H7 (cell line): ENCODE results near the gene HAX1. TPM values are rescaled to one million over a fixed set of nuclear protein-coding genes. Genes with fewer than 3 reads are reported as not detected.
"Not testable (repeated sequence)": the region's sequence is repeated elsewhere in the genome, so short reads cannot be mapped to it uniquely, and the experiment has no call there.

Experiments used
- DNase-seq: peaks from one replicate; pipeline ENCODE4 v3.0.0; 2012
- H3K27me3 ChIP-seq: 2 replicates; pipeline ENCODE4 v1.6.0; 2011; ENCODE audit warnings: mild to moderate bottlenecking, low read length; ENCODE audit not compliant: control insufficient read depth, insufficient read depth
- H3K36me3 ChIP-seq: replicated peaks from 2 replicates; pipeline ENCODE4 v1.5.1; 2011; ENCODE audit warnings: low read length; ENCODE audit not compliant: control insufficient read depth, insufficient read depth
- H3K4me3 ChIP-seq: 2 replicates; pipeline ENCODE4 v1.5.1; 2011; ENCODE audit warnings: low read depth, mild to moderate bottlenecking, control low read depth, low read length, moderate library complexity; ENCODE audit not compliant: insufficient read depth
- total RNA-seq: library from RNA; depleted of rRNA; stranded (reverse); fragments of >200 nt; shearing (Covaris generic); gene quantifications from 2 replicates; pipeline ENCODE4 v1.2.3, GENCODE V29; 2014

HAX1 gene
- total RNA-seq, 1 experiment from 2014 or later = 188 TPM

GRCh38 chr1:154260127-154260526 is 12.3 kb upstream of the HAX1 start:
- Histone ChIP-seq H3K27me3 (no peaks in the 10 kb centered on the region), H3K36me3 (peaks cover 77% of the 10 kb centered on the region), H3K4me3 (no peak overlapping the region)
- DNase-seq = no peak

GRCh38 chr1:154263465-154264332 is 8.7 kb upstream of the HAX1 start:
- no peaks in the 10 kb centered on the region for H3K27me3 ChIP-seq
- DNase-seq = no peak
- H3K4me3 ChIP-seq = no peak overlapping the region
- H3K36me3 ChIP-seq = peaks cover 58% of the 10 kb centered on the region

GRCh38 chr1:154264454-154264853 is 8.0 kb upstream of the HAX1 start:
- Histone ChIP-seq H3K27me3 (no peaks in the 10 kb centered on the region), H3K4me3 (no peak overlapping the region), H3K36me3 (peaks cover 58% of the 10 kb centered on the region)
- DNase-seq = no peak

GRCh38 chr1:154265586-154265985 is 6.8 kb upstream of the HAX1 start:
- H3K4me3 ChIP-seq = no peak overlapping the region
- H3K36me3 ChIP-seq = peaks cover 47% of the 10 kb centered on the region
- no peak for DNase-seq
- H3K27me3 ChIP-seq = no peaks in the 10 kb centered on the region

GRCh38 chr1:154270833-154271232 is 1.6 kb upstream of the HAX1 start:
- H3K27me3 ChIP-seq = no peaks in the 10 kb centered on the region
- H3K36me3 ChIP-seq = peaks cover 20% of the 10 kb centered on the region

GRCh38 chr1:154272999-154273563 is 652 bp downstream of the HAX1 start:
- H3K4me3 ChIP-seq = peak overlapping the region; percentile 83
- H3K27me3 ChIP-seq = no peaks in the 10 kb centered on the region
- peak; percentile 38 for DNase-seq

More at GRCh38 chr1:154270833-154271232, 1.6 kb upstream of the HAX1 start:
- no peak for DNase-seq
- no peak overlapping the region for H3K4me3 ChIP-seq

GRCh38 chr1:154276797-154277196 is 4.4 kb downstream of the HAX1 start:
- Histone ChIP-seq H3K27me3 (no peaks in the 10 kb centered on the region), H3K4me3 (no peak overlapping the region), H3K36me3 (peaks cover 7% of the 10 kb centered on the region; the same call in 1 of the 2 replicates)
- no peak for DNase-seq

More at GRCh38 chr1:154272999-154273563, 652 bp downstream of the HAX1 start:
- H3K36me3 ChIP-seq = peaks cover 15% of the 10 kb centered on the region

GRCh38 chr1:154287591-154287990 is 15.2 kb downstream of the HAX1 start:
- not testable (repeated sequence) for DNase-seq, H3K36me3 ChIP-seq, H3K4me3 ChIP-seq, H3K27me3 ChIP-seq

- Histone ChIP-seq H3K4me3 (no peak overlapping the region), H3K27me3 (no peaks in the 10 kb centered on the region), H3K36me3 (no peaks in the 10 kb centered on the region)
- DNase-seq = no peak
Measured at GRCh38 chr1:154288661-154289060, 16.2 kb downstream of the HAX1 start.

GRCh38 chr1:154290921-154291320 is 18.5 kb downstream of the HAX1 start:
- Histone ChIP-seq H3K36me3 (no peaks in the 10 kb centered on the region), H3K4me3 (no peak overlapping the region), H3K27me3 (no peaks in the 10 kb centered on the region)
- DNase-seq = no peak

- Histone ChIP-seq H3K27me3 (no peaks in the 10 kb centered on the region), H3K36me3 (no peaks in the 10 kb centered on the region), H3K4me3 (no peak overlapping the region)
- DNase-seq = no peak
Measured at GRCh38 chr1:154295408-154296235, 23.2 kb downstream of the HAX1 start.

- Histone ChIP-seq H3K4me3 (no peak overlapping the region), H3K36me3 (no peaks in the 10 kb centered on the region), H3K27me3 (no peaks in the 10 kb centered on the region; the same call in 1 of the 2 replicates)
- no peak for DNase-seq
Measured at GRCh38 chr1:154301582-154301981, 29.2 kb downstream of the HAX1 start.

- no peaks in the 10 kb centered on the region; the same call in 1 of the 2 replicates for H3K27me3 ChIP-seq
- DNase-seq = no peak
- H3K36me3 ChIP-seq = no peaks in the 10 kb centered on the region
- H3K4me3 ChIP-seq = no peak overlapping the region
Measured at GRCh38 chr1:154304664-154305337, 32.4 kb downstream of the HAX1 start.

- no peak for DNase-seq
- no peak overlapping the region for H3K4me3 ChIP-seq
- H3K27me3 ChIP-seq = no peaks in the 10 kb centered on the region; the same call in 1 of the 2 replicates
- H3K36me3 ChIP-seq = no peaks in the 10 kb centered on the region
Measured at GRCh38 chr1:154306151-154306550, 33.7 kb downstream of the HAX1 start.
